Measurements from ENCODE around the gene ZNF608. TPM values are rescaled to one million over a fixed set of nuclear protein-coding genes. Genes with fewer than 3 reads are reported as not detected.

Gene ZNF608
- total RNA-seq, 2 donors from 2014 or later, result 0.05 TPM; not detected in 1

DNA sequence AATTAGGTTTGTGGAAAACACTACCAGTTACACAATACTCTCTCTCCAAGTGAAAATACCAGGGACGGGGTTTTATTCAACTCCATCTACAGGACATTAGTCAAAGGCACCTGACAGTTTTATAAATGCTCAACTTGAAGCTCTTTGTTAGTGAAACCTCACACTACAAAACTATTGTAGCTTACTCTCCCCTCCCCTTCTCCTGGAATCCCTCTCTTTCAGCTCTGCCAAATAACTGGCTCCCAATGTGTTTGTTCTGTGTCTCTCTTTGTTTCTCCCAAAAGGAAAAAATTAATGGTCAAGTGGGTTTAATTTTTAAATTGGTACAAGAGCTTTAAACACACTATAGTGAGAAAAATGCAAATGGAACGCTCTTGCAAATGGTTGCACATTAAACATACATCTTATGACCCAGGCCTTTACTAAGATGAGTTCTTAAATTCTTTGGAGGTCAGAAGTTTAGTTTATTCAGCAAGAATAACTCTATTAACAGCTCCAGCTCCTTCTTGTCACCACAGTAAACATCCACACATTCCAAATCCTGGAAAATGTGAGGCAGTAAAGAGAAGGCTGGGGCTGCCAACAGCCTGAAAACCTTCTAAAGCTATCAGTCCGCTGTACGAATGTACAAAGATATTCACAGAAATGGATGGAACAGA lies 48.4 kb downstream of the ZNF608 start:
- H3K27ac Mint-ChIP-seq, result no peak overlapping the region
- H3K4me1 Mint-ChIP-seq (ENCODE audit: low read depth), result no peaks in the 10 kb centered on the region
- DNase-seq (no peak), ATAC-seq (replicated peaks in 1 of 2) (no peak)
- H3K27me3 Mint-ChIP-seq (ENCODE audit: low read depth), result no peaks in the 10 kb centered on the region
- no peak overlapping the region for H3K4me3 Mint-ChIP-seq
- H3K36me3 Mint-ChIP-seq (ENCODE audit: insufficient read depth in 2 of 2), result no peaks in the 10 kb centered on the region
- peaks cover 0 to 1% of the 10 kb centered on the region in 2 donors for H3K9me3 Mint-ChIP-seq

DNA sequence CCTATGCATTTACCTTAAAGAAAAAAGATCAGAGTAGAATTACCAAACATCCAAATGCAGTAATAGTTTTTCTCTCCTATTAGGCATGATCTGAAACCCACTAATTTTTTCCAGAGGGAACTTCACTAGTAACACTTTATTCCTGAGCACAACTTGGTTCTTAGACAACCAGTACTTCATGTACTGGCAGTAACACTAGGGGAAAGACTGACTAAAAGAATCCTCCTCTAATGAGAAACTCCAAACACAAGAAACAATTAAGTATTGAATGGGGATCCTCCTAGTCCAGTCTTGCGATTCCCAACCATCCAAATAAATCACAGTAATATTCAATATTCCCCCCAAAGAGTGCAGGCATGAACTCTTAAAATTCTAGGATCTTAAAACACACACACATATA lies 48.9 kb downstream of the ZNF608 start:
- Mint-ChIP-seq H3K4me1 (ENCODE audit: low read depth) (no peaks in the 10 kb centered on the region), H3K27ac (no peak overlapping the region), H3K4me3 (no peak overlapping the region), H3K9me3 (peaks cover 0 to 1% of the 10 kb centered on the region in 2 donors), H3K27me3 (ENCODE audit: low read depth) (no peaks in the 10 kb centered on the region), H3K36me3 (ENCODE audit: insufficient read depth in 2 of 2) (no peaks in the 10 kb centered on the region)
- DNase-seq (no peak), ATAC-seq (replicated peaks in 1 of 2) (no peak)

GRCh38 chr5:124696898-124697297 lies 49.5 kb downstream of the ZNF608 start:
- Mint-ChIP-seq H3K36me3 (ENCODE audit: insufficient read depth in 2 of 2) (no peaks in the 10 kb centered on the region), H3K9me3 (peaks cover 0 to 1% of the 10 kb centered on the region in 2 donors), H3K4me3 (no peak overlapping the region), H3K4me1 (ENCODE audit: low read depth) (no peaks in the 10 kb centered on the region), H3K27me3 (ENCODE audit: low read depth) (no peaks in the 10 kb centered on the region), H3K27ac (no peak overlapping the region)
- ATAC-seq (replicated peaks in 1 of 2), result no peak
- no peak for DNase-seq

Measured in activated T-cell treated with anti-CD3 and anti-CD28 coated beads, Interleukin-2, amount 50 U/mL, for 72 hours (primary cell).